ENCODE results near the gene C9orf78.

Gene C9orf78

GRCh38 chr9:129835128-129835859 is at the start of gene C9orf78, which contains the start of gene USP20:
TSS of gene C9orf78 (minus strand) at chr9:129835275. CDS start at chr9:129835221, 54 bp downstream.
TSS of gene USP20 (plus strand) at chr9:129835458. CDS start at chr9:129852556, 17,098 bp downstream.
- DNase-seq = peak; percentile 96 to 97

- peak; percentile 98 for DNase-seq
Observed at GRCh38 chr9:129884220-129885017, 49.3 kb upstream of the C9orf78 start.

- no peak for DNase-seq
Observed at GRCh38 chr9:129881547-129882324, 46.7 kb upstream of the C9orf78 start.

- DNase-seq = no peak
Observed at GRCh38 chr9:129880654-129881546, 45.8 kb upstream of the C9orf78 start.

- no peak for DNase-seq
Observed at GRCh38 chr9:129879991-129880653, 45.0 kb upstream of the C9orf78 start.

GRCh38 chr9:129879103-129879699 is 44.1 kb upstream of the C9orf78 start:
- no peak for DNase-seq

GRCh38 chr9:129878291-129878690 is 43.2 kb upstream of the C9orf78 start:
- no peak for DNase-seq

GRCh38 chr9:129876815-129877214 is 41.7 kb upstream of the C9orf78 start:
- no peak for DNase-seq

GRCh38 chr9:129875687-129876395 is 40.8 kb upstream of the C9orf78 start:
- no peak for DNase-seq

GRCh38 chr9:129875181-129875611 is 40.1 kb upstream of the C9orf78 start:
- DNase-seq = no peak

- DNase-seq = no peak
Observed at GRCh38 chr9:129874261-129875101, 39.4 kb upstream of the C9orf78 start.

GRCh38 chr9:129873563-129874190 is 38.6 kb upstream of the C9orf78 start:
- DNase-seq = no peak

- DNase-seq = no peak
Observed at GRCh38 chr9:129871046-129871445, 36.0 kb upstream of the C9orf78 start.

GRCh38 chr9:129869585-129870501 is 34.8 kb upstream of the C9orf78 start:
- no peak for DNase-seq

GRCh38 chr9:129868872-129869486 is 33.9 kb upstream of the C9orf78 start:
- DNase-seq = peak; percentile 79 to 84

- DNase-seq = no peak
Observed at GRCh38 chr9:129868023-129868871, 33.2 kb upstream of the C9orf78 start.

Data from activated CD4-positive, alpha-beta T cell treated with anti-CD3 and anti-CD28 coated beads, Interleukin-2, amount 50 U/mL, for 48 hours (primary cell).